D341Med (cell line): ENCODE data around the gene CCDC54.
"Not testable (repeated sequence)": the region's sequence is repeated elsewhere in the genome, so short reads cannot be mapped to it uniquely, and the experiment has no call there.

Experiments used
- DNase-seq: peaks from one replicate; pipeline ENCODE4 v3.0.0; 2012; ENCODE audit warnings: low spot score

Gene CCDC54

DNA sequence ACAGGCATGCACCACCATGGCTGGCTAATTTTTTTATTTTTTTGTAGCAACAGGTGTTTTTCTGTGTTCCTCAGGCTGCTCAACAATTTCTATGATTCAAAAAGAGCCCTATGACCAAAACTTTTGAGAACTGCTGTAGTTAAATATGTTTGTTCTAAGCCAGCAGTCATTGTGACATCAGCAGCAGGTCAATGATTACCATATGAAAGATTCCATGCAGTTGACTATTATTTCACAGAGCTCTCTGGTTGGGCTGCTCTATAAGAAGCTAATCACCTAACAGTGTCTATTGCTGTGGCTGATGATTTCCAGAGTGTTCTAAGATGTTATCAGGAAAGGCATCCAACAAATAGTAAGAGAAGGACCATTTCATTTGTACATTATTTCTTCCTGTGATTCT lies at the start of gene CCDC54:
Gene CCDC54 (plus strand): TSS at position 289 of the 400 bp plus-strand sequence. CDS start 149 bp downstream, outside the sequence.
- DNase-seq = no peak

DNA sequence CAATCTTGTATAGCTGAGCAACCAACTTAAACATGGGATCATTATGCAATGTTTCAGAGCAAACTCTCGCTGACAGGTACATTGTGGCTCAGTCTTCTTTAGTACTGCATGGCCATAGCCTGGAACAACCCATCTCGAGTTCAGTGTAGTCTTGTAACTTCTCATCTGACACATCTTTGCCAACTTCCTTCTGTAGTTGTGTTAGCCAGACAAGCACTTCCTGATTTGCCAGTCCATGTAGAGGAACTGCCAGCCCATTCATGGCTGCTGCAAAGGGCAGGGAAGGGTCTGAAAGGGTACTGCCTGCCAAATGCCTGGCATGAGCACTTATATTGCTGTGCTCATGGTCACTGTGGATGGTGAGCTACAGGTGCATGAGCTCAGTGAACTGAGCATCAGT lies 49.2 kb upstream of the CCDC54 start:
- DNase-seq = no peak

DNA sequence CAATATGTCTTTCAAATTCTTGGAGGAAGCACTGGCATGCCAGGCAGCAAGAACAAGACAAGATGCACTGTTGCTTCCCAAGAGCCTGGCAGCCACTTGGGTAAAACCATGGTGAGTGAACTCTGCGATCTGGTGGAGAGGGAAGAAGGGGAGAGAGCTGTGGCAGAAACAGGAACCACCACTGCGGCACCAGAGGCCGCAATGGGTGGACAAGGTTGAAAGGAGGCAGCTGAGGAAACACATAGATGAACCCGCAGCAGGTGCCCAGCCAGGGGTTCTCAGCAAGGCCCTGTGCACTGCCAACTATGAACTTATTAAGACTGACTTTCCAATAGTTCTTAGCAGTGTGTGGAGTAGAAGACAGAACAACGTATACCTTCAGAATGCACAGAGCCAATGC lies 48.2 kb upstream of the CCDC54 start:
- no peak for DNase-seq

DNA sequence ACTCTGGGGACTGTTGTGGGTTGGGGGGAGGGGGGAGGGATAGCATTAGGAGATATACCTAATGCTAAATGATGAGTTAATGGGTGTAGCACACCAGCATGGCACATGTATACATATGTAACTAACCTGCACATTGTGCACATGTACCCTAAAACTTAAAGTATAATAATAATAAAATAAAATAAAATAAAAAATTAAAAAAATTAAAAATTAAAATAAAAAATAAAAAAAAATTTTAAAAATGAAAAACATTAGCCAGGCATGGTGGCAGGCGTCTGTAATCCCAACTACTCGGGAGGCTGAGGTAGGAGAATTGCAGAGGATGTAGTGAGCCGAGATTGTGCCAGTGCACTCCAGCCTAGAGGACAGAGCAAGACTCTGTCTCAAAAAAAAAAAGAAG lies 37.5 kb upstream of the CCDC54 start:
- not testable (repeated sequence) for DNase-seq

DNA sequence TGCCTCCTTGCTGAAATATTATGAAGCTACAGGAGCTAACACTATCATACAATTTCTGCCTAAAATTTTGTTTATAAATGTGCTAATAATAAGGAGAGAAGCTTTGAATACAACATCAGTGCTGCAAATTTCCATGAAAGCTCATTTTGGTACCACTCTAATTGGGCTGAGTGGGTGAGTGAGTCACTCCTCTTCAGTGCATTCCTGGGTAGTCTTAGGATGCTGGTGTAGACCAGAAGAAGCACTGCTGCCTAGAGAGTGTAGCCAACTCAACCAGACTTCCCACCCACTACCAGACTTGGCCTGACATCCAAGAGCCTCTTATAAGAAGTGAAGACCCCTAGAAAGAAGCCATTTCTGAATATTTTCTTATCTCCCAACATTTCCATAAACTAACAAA lies 32.5 kb upstream of the CCDC54 start:
- no peak for DNase-seq

DNA sequence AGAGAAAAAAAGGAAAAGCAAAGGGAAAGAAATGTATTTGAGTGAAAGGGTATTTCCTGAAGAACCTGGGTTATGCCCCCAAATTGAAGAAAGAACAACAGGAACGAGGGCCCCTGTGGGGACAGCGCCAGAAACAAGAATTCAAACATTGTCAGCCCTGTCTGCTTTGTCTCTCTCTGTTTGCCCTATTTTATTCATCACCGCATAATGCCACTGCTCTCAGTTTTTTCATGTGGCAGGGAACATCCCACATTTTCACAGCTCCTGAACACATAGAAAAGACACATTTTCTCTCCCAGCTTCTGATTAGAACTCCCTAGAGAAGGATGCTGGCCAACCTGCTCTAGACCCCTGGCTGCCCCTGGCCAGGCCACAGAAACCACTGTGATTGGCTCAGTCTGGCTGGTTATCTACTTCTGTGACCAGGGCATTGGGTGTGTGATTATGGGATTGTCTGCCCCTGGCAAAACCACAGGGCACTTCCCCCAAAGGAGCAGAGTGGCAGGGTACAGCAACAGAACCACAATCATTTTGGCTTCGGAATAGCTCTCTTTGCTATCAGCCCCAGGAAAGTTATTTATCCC lies 31.3 kb upstream of the CCDC54 start:
- DNase-seq = no peak

DNA sequence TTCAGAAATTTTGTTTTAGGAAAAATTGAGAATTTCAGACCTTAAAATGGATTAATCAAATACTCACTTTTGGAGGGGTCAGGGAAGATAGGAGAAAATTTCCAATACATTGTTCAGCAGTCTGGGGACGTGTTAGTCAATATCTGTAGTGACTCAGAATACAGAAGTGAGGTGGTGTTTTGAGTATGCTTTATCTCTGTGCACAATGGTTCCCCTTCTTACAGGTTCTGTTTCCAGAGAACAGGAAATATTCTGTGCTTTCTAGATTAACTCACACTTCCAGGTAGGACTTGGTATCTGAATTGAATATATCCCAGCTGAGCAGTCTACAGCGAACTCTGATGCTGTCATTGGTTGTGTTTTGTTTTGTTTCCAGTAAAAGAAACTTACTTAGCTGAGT lies 30.7 kb upstream of the CCDC54 start:
- no peak for DNase-seq

DNA sequence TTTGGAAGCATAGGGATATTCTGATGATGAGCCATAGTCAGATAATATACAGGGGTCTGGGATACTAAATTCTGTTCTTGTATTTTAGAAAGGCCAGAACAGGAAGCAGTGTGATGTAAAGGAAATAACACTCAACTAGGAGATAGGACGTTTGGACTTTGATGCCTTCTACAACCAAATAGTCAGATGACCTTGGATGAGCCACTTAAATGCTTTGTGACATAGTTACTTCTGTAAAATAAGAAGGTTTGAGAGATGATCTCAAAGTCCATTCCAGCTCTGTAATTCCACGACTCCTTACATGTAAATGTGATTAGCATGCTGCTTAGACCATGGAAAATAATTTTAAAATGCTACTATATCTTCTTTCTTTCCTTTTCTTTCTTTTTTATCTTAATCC lies 29.5 kb upstream of the CCDC54 start:
- no peak for DNase-seq

DNA sequence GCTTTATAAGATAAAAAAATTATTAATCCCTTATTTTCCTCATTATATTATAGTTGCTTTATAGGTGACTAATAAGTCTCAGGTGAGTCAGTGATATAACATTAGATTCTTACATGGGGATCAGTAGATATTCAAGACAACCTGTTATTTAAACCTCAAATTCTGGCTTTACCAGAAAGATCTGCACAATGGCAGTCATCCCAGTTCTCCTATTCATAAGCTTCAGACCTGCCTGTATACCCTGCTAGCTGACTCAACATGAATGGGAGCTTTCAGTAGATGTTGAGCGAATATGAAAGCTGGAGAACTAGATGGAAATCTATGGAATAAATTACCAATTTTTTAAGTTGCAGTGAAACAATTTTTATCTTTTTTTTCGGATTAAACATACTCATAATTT lies 20.5 kb upstream of the CCDC54 start:
- no peak for DNase-seq

DNA sequence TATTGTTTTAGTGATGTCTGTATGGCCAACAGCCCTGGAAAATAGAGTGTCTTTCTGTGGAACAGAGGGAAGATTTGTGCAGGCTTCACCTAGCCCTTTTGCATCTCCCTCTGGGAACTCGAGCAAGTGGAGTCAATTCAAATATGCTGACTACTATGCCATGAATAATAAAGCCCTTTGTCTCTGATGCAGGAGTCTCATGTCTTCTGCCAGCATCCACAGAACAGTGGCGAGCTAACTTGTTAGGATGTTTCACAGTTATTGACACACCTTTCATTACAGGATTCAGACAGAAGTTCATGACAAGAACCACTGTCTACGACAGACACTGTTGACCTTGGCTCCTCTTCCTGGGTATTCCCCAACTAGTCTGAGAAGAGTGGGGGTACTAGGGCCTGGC lies 15.6 kb upstream of the CCDC54 start:
- no peak for DNase-seq

DNA sequence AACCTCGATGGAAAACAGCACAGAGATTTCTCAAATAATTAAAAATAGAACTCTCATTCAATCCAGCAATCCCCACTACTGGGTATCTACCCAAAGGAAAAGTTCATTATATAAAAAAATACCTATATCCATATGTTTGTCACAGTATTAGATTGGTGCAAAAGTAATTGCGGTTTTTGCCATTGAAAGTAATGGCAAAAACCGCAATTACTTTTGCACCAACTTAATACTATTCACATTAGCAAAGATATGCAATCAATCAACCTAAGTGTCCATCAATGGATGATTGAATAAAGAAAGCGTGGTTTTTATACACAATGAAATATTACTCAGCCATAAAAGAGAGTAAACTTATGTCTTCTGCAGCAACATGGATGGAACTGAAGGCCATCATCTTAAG lies 12.2 kb upstream of the CCDC54 start:
- no peak for DNase-seq

DNA sequence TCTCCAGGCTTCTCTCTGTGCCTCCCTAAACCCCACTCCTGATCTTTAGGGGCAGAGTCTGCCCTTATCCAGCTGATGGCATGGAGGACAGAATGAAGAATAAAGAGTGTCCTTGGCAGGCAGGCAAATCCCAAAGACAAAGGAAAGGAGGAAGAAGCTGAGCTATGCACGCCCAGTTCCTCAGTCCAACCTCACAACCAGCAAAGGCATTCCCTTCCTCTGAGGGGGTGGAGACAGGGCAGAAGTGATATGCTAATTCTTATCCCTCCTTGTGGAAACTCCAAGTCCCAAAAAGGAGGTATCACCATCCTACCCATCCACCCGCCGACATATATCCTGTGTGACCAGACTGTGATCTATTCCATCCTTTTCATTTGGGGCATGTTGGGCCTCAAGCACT lies 10.5 kb upstream of the CCDC54 start:
- no peak for DNase-seq

DNA sequence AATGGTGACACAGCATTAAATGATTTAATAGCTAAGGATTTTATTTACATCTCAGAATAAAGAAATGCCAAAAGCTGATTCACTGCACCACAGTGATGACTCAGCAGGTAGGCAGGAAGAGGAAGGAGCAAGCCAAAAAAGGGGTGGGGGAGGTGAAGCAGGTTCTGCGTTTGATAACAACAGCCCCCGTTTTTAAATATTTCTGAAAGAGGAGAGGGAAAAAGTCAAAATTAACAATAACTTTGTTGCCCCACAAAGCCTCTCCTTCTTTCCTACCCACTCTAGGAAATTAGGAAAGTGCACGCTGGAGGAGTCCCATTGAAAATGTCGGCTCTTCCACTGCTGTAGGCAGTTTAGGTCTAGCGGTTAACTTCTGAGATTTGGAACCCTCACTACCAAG lies 9.9 kb upstream of the CCDC54 start:
- no peak for DNase-seq

DNA sequence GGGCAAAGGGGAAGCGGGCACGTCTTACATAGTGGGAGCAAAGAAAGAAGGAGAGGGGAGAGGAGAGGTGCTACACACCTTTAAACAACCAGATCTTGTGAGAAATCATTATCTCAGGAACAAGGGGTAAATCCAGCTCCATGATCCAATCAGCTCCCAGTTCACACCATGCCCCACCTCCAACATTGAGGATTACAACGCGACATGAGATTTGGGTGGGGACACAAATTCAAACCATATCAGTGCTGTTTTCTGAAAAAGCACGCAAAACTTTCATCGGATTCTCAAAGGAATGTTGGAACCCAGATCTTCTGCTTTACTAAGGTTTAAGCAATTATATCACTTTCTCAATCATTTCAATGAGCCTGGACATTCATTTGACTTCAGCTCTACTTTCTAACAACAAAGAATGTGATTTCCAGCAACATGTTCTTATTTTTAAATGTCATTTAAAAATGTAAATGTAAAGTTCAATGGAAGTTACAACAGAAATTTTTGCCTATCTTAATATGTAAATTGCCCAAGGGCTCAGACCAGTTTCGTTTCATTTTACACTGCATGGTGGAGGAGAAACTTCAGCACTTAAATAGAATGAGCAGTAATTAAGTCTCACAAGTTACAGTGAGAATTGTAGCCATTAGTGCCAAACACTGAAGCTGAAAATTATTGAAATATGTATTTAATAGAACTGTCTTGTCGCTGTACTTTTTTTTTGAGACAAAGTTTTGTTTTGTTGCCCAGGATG lies 8.4 kb upstream of the CCDC54 start:
- no peak for DNase-seq

DNA sequence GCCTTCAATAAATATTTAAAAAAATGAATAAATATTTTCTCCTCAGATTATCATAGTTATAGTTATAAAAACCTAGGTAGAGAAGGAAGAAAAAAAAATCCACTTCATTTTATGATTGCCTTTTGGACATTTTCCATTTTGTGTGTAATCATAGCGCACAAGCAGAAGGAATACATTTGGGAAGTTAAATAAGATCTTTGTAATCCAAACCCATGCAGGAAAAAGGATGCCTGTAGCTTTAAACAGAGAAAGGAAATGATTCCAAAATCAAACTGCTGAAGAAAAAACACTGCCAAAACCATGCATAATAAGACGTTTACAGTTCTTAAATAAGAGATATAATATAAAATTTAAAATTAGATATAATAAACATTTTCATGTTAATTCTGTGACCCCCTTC lies 7.4 kb upstream of the CCDC54 start:
- DNase-seq = no peak

DNA sequence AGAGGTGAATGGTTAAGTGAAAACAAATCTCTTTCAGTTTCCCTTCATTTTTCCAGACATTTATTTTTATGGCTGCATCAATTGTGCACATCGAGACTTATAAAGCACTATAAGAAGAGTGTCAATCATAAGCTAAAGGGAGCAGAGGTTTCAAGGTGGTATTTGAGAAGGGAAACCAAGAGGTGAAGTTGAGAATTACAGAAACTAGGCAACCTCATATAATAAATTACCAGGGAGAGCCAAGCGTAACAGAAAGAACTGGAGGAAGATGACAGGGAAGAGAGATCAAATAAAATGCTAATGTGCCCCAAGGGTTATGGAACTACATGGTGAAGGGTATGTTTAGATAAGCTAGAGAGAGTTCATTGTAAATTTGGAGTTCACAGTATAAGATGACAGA lies 6.3 kb upstream of the CCDC54 start:
- no peak for DNase-seq

DNA sequence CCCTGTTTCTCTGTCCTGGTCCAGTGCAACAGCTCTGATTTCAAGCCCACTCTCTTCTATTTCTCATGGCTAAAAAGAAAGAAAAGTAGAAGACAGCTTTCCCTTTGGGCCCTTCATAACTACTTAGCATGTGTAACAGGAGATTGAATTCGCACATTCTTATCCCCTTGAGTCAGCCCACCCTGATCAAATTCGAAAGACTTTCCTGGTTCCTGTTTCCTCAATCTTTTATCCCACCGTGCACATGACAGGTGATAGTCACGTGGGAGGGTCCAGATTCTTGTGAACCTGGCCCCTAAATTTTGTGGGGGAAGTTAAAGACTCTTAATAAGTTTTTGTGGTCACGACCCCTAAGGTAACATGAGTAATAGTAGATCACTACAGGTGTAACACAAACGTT lies 4.7 kb upstream of the CCDC54 start:
- DNase-seq = no peak

DNA sequence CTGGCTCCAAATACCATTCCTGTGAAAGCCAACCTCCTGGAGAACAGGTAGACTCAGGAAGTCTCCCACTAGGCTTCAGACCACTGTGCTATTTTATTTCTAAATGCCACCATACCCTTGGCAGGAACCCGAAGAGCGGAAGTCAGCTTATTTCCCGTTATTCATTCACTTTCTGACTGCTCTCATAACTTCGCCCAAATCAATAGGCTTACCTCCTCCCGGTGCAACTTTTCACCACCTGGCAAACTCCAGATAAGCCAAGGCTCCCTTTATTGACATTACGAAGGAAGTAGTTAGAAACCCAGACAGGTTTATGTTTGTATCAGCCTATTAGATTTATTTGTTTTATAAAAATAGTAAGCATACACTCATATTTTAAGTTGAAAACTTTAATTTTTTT lies 3.3 kb upstream of the CCDC54 start:
- no peak for DNase-seq

DNA sequence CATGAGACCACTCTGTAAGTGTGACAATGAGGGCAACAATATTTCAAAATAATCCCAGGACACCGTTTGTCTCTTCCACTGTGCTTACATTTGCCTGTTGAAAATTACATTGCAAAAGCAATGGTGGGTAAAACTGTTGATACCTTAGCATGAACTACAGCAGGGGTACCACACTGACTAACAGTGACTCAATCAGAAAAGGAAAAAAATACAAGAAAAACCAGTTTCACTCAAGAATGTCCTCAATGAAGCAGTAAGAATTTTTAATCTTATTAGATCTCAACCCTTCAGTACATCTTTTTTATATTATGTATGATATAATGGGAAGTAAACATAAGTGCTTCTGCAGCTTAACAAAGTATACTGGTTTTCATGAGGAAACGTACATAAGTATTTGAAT lies 1.6 kb upstream of the CCDC54 start:
- no peak for DNase-seq

DNA sequence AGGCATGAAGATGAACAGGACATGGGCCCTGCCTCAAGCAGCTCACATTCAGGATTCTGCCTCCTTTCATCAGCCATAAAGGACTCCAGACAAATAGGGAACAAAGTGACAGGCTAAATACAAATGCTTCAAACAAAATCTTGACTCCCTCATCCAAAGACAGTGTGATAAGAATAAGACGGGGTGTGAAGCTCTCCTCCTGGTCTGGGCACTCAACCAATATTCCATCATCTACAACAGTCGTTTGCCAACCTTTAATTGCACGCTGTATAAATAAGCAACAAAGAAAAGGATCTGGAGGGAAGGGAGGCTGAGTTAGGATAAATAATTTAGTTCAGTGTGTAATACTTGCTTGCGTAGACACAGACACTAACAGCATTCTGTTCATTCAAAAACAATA lies 5.4 kb downstream of the CCDC54 start:
- DNase-seq = no peak

DNA sequence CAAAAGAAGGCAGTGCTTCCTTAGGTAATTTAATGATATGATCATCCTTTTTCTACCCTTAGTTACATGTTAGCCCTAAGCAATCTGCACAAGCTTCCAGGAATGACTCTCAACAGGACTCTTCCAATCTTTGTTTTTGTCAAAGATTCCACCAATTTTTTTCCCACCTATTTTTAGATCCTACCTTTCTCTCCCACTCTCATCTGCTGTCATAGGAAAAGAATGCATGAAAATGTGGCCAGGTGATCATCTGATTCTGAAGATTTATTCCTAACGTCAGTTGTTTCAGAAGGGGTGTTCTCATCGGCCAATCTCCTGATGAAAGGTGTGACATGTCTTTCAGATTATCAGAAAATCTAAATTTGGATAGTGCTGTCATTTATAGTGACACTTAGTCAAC lies 7.2 kb downstream of the CCDC54 start:
- no peak for DNase-seq

DNA sequence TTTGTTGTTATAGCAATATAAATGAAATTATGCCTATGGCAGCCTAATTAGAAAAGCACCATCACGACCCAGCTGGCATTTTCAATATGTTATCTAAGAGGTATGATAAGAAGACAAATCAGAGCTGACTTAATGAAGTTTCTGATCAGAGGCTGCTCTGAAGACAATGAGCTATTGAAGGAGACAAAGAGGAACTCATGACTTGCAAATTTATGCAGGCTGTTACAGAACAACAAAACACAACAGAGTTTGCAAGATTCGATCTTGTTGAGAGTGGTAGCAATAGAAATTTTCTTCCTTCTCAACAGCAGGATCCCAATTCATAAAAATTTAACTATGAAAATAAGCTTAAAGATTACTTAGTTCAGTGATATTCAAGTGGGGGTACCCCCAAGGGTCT lies 7.7 kb downstream of the CCDC54 start:
- DNase-seq = no peak

DNA sequence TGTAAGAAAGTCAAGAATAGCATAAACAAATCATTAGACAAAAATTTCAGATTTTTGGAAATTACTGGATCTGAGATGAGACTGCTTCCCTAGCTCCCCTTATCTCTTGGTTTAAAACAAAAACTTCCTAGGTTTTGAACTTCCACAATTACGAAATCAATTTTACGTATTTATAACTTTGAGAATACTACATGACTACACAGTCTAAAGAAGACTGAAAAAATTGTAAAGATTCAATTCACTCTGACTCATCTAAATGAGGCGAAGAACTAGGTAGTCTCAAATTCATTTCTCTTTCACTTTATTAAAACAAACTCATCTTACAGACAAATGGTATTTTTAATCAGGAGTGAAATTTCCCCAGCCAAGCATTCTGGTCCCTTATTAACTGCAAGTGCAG lies 10.3 kb downstream of the CCDC54 start:
- DNase-seq = no peak

DNA sequence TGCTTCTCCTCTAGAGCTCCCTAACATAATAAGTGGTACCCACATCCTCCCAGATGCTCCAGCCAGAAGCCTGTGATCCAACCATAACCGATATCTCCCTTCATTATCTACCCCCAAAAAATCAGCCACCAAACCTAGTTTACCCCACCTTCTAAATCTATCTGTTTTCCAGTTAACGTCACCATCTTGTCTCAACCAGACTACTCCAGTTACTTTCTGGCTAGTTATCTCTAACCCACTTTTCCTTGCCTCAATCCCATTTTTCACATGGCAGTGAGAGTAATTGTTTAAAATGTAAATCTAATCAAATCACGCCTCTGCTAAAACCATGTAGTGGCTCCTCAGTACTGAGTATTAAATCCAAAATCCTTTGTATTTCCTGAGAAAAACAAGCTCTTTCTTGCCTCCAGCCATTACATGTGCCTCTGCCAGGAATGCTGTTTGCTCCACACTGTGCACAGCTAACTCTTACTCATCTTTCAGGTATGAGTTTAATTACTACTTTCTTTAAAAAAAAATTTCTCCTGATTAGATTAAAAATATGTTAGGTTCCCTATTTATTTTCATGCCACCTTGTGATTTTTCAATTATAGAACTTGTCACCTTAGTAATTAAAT lies 15.4 kb downstream of the CCDC54 start:
- DNase-seq = no peak
